HG02840 (cell line): ENCODE measurements around the gene PDPK1.
"Not testable (repeated sequence)": the region's sequence is repeated elsewhere in the genome, so short reads cannot be mapped to it uniquely, and the experiment has no call there.

Experiments used
- ATAC-seq: cut with Tn5 transposase; IDR thresholded peaks from one replicate; pipeline ENCODE4 v1.9.1; 2021; ENCODE audit warnings: mild to moderate bottlenecking, moderate library complexity, moderate number of reproducible peaks; ENCODE audit not compliant: unreplicated experiment, low FRiP score

PDPK1 gene

GRCh38 chr16:2520784-2521531 lies 16.9 kb upstream of the PDPK1 start:
- peak; percentile 18 for ATAC-seq

- ATAC-seq: no peak
Measured at GRCh38 chr16:2523801-2524231, 14.0 kb upstream of the PDPK1 start.

- no peak for ATAC-seq
Measured at GRCh38 chr16:2524339-2524938, 13.4 kb upstream of the PDPK1 start.

- no peak for ATAC-seq
Measured at GRCh38 chr16:2526135-2526534, 11.7 kb upstream of the PDPK1 start.

- ATAC-seq: no peak
Measured at GRCh38 chr16:2527071-2527783, 10.6 kb upstream of the PDPK1 start.

GRCh38 chr16:2527784-2528100 lies 10.1 kb upstream of the PDPK1 start:
- ATAC-seq: no peak

GRCh38 chr16:2528161-2529060 lies 9.4 kb upstream of the PDPK1 start:
- ATAC-seq: no peak

GRCh38 chr16:2529061-2529931 lies 8.5 kb upstream of the PDPK1 start:
- no peak for ATAC-seq

GRCh38 chr16:2529961-2530628 lies 7.7 kb upstream of the PDPK1 start:
- ATAC-seq: no peak

- no peak for ATAC-seq
Measured at GRCh38 chr16:2530629-2531318, 7.0 kb upstream of the PDPK1 start.

- ATAC-seq: no peak
Measured at GRCh38 chr16:2531371-2531695, 6.5 kb upstream of the PDPK1 start, which contains the start of gene CEMP1. Gene CEMP1, minus strand, starts transcription at chr16:2531408. Its CDS starts 335 bp downstream, at chr16:2531073.

GRCh38 chr16:2531696-2532493 lies 5.9 kb upstream of the PDPK1 start:
- ATAC-seq: peak; percentile 76

GRCh38 chr16:2532494-2533141 lies 5.2 kb upstream of the PDPK1 start:
- ATAC-seq: no peak

- ATAC-seq: not testable (repeated sequence)
Measured at GRCh38 chr16:2533142-2533755, 4.6 kb upstream of the PDPK1 start.

GRCh38 chr16:2533912-2534311 lies 3.9 kb upstream of the PDPK1 start:
- ATAC-seq: no peak

- not testable (repeated sequence) for ATAC-seq
Measured at GRCh38 chr16:2534335-2534734, 3.5 kb upstream of the PDPK1 start.

- no peak for ATAC-seq
Measured at GRCh38 chr16:2535625-2536013, 2.2 kb upstream of the PDPK1 start.
